ENCODE results near the gene SCFD1.
"Not testable (repeated sequence)": the region's sequence is repeated elsewhere in the genome, so short reads cannot be mapped to it uniquely, and the experiment has no call there.

DNA sequence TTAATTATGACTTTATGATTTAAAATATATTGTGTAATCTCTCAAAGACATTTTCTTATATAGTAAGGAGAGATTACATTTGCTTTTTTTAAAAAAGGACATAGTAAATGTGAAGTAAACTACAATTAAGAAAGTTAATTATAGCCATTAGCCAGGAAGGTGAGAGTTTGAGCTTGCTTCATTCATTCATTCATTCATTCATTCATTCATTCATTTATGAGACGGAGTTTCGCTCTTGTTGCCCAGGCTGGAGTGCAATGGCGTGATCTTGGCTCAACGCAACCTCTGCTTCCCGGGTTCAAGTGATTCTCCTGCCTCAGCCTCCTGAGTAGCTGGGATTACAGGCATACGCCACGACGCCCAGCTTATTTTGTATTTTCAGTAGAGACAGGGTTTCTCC, 17.4 kb upstream of the SCFD1 start:
- TF ChIP-seq, protein P1, sequence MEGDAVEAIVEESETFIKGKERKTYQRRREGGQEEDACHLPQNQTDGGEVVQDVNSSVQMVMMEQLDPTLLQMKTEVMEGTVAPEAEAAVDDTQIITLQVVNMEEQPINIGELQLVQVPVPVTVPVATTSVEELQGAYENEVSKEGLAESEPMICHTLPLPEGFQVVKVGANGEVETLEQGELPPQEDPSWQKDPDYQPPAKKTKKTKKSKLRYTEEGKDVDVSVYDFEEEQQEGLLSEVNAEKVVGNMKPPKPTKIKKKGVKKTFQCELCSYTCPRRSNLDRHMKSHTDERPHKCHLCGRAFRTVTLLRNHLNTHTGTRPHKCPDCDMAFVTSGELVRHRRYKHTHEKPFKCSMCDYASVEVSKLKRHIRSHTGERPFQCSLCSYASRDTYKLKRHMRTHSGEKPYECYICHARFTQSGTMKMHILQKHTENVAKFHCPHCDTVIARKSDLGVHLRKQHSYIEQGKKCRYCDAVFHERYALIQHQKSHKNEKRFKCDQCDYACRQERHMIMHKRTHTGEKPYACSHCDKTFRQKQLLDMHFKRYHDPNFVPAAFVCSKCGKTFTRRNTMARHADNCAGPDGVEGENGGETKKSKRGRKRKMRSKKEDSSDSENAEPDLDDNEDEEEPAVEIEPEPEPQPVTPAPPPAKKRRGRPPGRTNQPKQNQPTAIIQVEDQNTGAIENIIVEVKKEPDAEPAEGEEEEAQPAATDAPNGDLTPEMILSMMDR (IDR thresholded peaks at IDR 0.05): not testable (repeated sequence)
- not testable (repeated sequence) for TF ChIP-seq POLR2A (IDR thresholded peaks at IDR 0.05)
